GM12872 (cell line): ENCODE results near the gene NLGN3.

Experiments used
- CTCF ChIP-seq: IDR thresholded peaks from 3 replicates; pipeline ENCODE4 v1.5.1; 2011; ENCODE audit warnings: low read depth, mild to moderate bottlenecking, low read length, moderate library complexity; ENCODE audit not compliant: insufficient read depth

The NLGN3 gene

GRCh38 chrX:71144651-71145050, at the start of gene NLGN3:
TSS of gene NLGN3 (plus strand) at chrX:71144841. CDS start at chrX:71147750, 2,909 bp downstream.
- no peak for TF ChIP-seq CTCF

DNA sequence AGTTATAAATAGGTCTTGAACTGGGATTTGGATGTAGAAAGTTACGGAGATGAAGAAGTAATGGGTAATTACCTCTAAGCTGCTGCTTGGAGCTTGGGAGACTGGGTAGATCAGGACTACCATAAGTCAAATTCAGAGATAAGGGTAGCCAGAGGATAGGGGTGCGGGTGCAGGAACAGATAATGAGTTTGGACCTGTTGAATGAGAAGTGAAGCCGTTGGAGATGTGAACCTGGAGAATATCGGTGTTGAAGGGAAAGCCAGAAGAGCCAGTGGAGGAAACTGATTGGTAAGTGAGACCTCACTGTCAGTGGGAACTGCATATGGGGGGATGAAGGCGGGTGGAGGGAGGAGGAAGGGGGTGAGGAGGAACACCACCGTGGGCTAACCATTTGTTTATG, 49.6 kb upstream of the NLGN3 start:
- TF ChIP-seq CTCF, result no peak

DNA sequence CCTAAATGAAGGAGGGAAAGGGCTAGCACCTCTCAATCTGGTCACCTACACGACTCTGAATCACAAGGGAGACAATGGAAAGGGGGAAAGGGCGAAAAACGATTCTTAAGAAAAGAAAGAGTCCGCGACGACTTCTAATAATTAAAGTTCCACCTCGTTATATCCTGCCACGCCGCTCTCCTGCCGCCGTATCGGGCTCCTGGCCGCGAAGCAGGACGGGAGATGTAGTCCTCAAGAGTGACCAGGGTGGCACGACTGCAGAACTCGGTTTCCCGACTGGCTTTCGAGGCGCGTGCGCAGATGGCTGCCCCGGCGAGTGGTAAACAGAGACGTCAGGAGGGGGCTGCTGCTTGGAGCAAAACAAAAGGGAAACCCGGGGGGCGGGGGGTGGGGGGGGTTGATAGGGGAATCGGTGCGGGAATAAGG, 49.1 kb upstream of the NLGN3 start, which contains the start of gene FOXO4:
Gene FOXO4, plus strand, starts transcription at position 297 of the 426 bp plus-strand sequence. CDS start 678 bp downstream, outside the sequence.
- TF ChIP-seq CTCF, result no peak

DNA sequence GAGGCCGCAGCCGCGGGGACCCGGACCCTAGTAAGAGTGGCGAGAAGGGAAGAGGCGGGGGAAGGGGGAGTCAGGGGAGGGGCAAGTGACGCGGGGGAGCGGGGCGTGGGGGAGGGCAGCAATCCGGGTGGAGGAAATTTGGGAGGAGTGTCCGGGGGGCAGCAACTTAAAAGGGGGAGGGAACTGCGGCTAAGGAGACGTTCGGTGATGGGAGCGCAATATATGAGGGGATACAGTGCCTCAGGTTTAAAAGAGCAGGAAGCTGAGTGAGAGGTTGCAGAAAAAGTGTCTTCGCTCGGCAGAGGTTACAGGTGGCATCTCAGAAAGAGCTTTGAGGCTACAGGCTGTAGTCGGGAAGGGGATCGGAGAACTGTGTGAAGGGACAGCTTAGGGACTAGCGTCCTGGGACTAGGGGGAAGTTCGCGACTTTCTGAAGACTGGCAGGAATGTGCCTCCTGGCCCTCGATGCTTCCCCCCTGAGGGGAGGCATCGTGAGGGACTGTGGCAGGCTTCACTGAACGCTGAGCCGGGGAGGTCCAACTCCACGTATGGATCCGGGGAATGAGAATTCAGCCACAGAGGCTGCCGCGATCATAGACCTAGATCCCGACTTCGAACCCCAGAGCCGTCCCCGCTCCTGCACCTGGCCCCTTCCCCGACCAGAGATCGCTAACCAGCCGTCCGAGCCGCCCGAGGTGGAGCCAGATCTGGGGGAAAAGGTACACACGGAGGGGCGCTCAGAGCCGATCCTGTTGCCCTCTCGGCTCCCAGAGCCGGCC, 48.5 kb upstream of the NLGN3 start:
- TF ChIP-seq CTCF, result no peak

DNA sequence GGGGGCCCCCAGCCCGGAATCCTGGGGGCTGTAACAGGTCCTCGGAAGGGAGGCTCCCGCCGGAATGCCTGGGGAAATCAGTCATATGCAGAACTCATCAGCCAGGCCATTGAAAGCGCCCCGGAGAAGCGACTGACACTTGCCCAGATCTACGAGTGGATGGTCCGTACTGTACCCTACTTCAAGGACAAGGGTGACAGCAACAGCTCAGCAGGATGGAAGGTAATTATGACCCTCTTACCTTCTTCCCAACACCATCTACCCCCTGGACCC, 47.9 kb upstream of the NLGN3 start:
- TF ChIP-seq CTCF, result no peak

GRCh38 chrX:71098302-71098701, 46.3 kb upstream of the NLGN3 start:
- peak; percentile 57; the same call in 2 of the 3 replicates for TF ChIP-seq CTCF

DNA sequence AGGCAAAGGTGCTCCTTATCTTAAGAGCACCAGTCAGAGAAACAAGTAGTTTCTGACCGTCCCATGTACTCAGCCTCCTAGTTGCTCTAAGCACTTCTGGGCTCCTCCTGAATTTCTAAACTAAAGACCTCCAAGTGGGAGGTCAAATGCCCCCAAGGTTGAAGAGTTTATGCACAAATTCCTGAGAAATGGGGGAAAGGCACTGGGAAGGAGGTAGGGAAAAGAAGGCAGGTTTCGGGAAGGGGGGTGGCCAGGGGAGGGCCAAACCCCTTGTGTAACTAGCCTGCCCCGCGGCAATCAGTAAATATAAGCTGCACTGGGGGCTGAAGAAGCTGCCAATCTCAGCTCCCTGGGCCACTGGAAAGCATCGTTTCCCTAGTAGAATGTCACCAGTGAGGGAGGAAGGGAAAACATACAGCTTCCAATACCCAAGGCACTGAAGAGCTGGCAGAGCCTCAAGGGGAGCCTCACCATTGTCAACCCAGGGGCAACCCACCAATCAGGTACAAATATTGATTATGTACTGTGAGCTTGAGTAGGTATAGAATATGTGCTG, 45.6 kb upstream of the NLGN3 start:
- no peak for TF ChIP-seq CTCF
